Gastrocnemius medialis (tissue), 4 donors: ENCODE results near the gene TPBG. TPM values are rescaled to one million over a fixed set of nuclear protein-coding genes. Genes with fewer than 3 reads are reported as not detected.

Experiments
- ATAC-seq, 2 donors: fragments of 150-250 bp; one replicate each; pipeline ENCODE4 v1.9.1; 2016
- DNase-seq, 2 donors: peaks; one replicate each; pipeline ENCODE4 v3.0.0-alpha.2; 2019
- H3K27ac ChIP-seq, 4 donors: fragments of 200-600 bp; sonication (generic); 1 replicate in 1 of 4; 2 replicates in 3 of 4; pipeline ENCODE4 v1.5.1; 2016 to 2018; ENCODE audit warnings: mild to moderate bottlenecking in 2 of 4, moderate library complexity in 1 of 4
- H3K27me3 ChIP-seq, 3 donors: fragments of 200-600 bp; sonication (generic) in 2 of 3; 1 replicate in 1 of 3; 2 replicates in 2 of 3; pipeline versions ENCODE4 v1.5.1 to v1.6.0; 2016 to 2019; ENCODE audit warnings: mild to moderate bottlenecking in 1 of 3, moderate library complexity in 1 of 3
- H3K36me3 ChIP-seq, 2 donors: fragments of 200-600 bp; sonication (generic) in 1 of 2; one replicate each; pipeline ENCODE4 v1.5.1; 2017 to 2018
- H3K4me1 ChIP-seq, 2 donors: fragments of 200-600 bp; sonication (generic) in 1 of 2; one replicate each; pipeline ENCODE4 v1.5.1; 2016 to 2017; ENCODE audit warnings: mild to moderate bottlenecking in 2 of 2
- H3K4me3 ChIP-seq, 4 donors: fragments of 200-600 bp; sonication (generic) in 3 of 4; 1 replicate in 1 of 4; 2 replicates in 3 of 4; pipeline ENCODE4 v1.5.1; 2016 to 2019; ENCODE audit warnings: mild to moderate bottlenecking in 2 of 4
- H3K9me3 ChIP-seq, 3 donors: fragments of 200-600 bp; sonication (generic) in 2 of 3; 1 replicate in 1 of 3; 2 replicates in 2 of 3; pipeline ENCODE4 v1.5.1; 2016 to 2019
- POLR2A ChIP-seq, 2 donors: fragments of 450-650 bp; IDR thresholded peaks; one replicate each; pipeline ENCODE4 v1.6.1; 2017; ENCODE audit warnings: antibody characterized with exemption in 2 of 2, mild to moderate bottlenecking in 2 of 2, moderate library complexity in 2 of 2
- in situ Hi-C, 4 donors: fragments of 200-750 bp; cut with MboI; loops; one replicate each; pipeline versions ENCODE4 v1.15.0 to v1.8.0; 2017; ENCODE audit warnings: low sequenced_read_pairs in 4 of 4
- intact Hi-C: fragments of 100-400 bp; cut with DNase I; formaldehyde crosslinking; loops from one replicate; pipeline ENCODE4 v1.15.1; 2023; ENCODE audit warnings: low total_unique reads
- total RNA-seq, 4 donors: library from RNA; depleted of rRNA; stranded (reverse); fragments of >200 nt; gene quantifications; one replicate each; pipeline versions ENCODE4 v1.1.0 to v1.2.3, GENCODE V29; 2016
- TF ChIP-seq, protein P1 (sequence below), 5 experiments: fragments of 450-650 bp in 3 of 5; fragments of 200-600 bp in 2 of 5; sonication (generic) in 2 of 5; IDR thresholded peaks in 4 of 5; conservative IDR thresholded peaks in 1 of 5; 1 replicate in 4 of 5; 2 replicates in 1 of 5; pipeline ENCODE4 v1.5.1; 2016 to 2019; ENCODE audit warnings: antibody characterized with exemption in 5 of 5, mild to moderate bottlenecking in 3 of 5, moderate library complexity in 3 of 5

Gene TPBG
- total RNA-seq, 4 donors from 2014 or later = 2.5 to 6.4 (median 3.8) TPM

DNA sequence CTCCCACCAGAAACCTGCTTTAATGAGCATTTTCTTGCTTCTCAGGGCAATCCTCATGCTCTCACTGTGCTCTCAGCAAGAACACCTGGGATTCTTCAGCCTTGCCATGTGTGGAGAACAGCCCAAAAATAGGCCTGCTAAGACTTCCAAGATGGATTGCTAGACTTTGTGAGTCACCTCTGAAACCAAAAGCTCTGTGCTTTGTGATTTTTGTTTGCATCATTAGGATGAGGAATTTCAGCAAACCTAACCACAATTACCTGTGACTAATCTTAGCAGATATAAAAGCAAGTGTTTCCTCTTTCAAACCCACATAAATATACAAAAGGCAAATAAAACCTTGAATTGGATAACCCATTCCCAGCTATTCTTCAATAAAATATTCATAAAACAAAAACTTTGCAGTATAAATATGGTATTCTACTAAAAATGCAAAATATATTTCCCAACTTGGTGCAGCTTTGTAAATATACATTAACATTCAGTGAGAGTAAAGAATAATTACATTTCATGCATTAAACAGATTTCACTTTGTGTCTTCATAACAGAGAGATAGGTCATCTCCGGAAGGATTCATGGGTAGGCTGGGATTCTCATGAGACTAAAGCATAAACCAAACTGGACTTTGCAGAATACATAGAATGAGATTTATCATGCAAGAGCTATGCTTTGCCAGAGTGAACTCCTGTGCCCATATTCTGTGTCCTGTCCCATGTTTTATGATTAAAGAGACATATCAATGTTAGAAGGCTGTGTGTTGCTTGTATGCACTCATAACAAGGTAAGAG lies 33.5 kb downstream of the TPBG start:
- Histone ChIP-seq H3K27me3 (no peaks in the 10 kb centered on the region), H3K9me3 (no peaks in the 10 kb centered on the region), H3K4me3 (no peak overlapping the region), H3K27ac (no peak overlapping the region), H3K36me3 (no peaks in the 10 kb centered on the region), H3K4me1 (no peaks in the 10 kb centered on the region)
- intact Hi-C loops = no loop called here
- DNase-seq (no peak), ATAC-seq (no peak)
- in situ Hi-C loops = no loop called here
- TF ChIP-seq, protein P1, sequence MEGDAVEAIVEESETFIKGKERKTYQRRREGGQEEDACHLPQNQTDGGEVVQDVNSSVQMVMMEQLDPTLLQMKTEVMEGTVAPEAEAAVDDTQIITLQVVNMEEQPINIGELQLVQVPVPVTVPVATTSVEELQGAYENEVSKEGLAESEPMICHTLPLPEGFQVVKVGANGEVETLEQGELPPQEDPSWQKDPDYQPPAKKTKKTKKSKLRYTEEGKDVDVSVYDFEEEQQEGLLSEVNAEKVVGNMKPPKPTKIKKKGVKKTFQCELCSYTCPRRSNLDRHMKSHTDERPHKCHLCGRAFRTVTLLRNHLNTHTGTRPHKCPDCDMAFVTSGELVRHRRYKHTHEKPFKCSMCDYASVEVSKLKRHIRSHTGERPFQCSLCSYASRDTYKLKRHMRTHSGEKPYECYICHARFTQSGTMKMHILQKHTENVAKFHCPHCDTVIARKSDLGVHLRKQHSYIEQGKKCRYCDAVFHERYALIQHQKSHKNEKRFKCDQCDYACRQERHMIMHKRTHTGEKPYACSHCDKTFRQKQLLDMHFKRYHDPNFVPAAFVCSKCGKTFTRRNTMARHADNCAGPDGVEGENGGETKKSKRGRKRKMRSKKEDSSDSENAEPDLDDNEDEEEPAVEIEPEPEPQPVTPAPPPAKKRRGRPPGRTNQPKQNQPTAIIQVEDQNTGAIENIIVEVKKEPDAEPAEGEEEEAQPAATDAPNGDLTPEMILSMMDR (IDR thresholded peaks at IDR 0.05 in 4 of 5, conservative IDR thresholded peaks at IDR 0.05 in 1 of 5) = no peak
- TF ChIP-seq POLR2A (IDR thresholded peaks at IDR 0.05) = no peak

DNA sequence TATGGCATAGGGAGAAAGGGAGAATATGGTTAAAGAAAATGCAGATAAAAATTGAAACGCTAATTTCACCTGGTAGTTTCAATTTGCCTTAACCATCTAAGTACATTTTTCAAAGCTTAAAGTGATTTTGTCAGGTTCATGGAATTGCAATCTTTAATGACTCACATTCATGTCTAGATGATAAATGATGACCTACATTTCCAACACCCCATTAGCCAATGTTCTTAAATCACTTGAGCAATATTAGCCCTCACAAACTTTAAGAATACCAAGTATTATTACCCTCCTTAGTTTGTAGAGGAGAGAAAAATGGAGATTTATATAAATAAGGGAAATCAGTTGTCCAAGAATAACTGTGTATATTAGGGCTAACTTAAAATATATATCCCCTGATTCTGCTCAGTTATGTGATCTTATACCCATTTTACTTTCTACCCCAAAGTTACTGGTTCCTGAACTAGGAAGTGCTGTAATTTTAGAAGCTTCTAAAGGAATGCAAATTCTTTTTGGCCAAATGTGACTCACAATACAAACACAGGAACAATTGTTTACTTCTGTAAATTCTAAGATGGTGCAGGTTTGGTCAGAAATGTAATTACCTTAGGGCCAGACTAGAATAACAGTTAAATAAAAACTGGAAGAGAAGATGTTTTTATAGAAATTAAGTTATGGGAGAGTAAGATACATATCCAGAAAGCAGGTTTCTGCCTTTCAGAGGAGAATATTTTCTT lies 34.5 kb downstream of the TPBG start:
- ATAC-seq (no peak), DNase-seq (no peak)
- in situ Hi-C loops = no loop called here
- no peaks in the 10 kb centered on the region for H3K27me3 ChIP-seq
- TF ChIP-seq POLR2A (IDR thresholded peaks at IDR 0.05) = no peak
- TF ChIP-seq, protein P1 (IDR thresholded peaks at IDR 0.05 in 4 of 5, conservative IDR thresholded peaks at IDR 0.05 in 1 of 5) = no peak
- no peaks in the 10 kb centered on the region for H3K36me3 ChIP-seq
- H3K9me3 ChIP-seq = no peaks in the 10 kb centered on the region
- H3K4me3 ChIP-seq = no peak overlapping the region
- no peak overlapping the region for H3K27ac ChIP-seq
- H3K4me1 ChIP-seq = no peaks in the 10 kb centered on the region
- intact Hi-C loops = no loop called here

DNA sequence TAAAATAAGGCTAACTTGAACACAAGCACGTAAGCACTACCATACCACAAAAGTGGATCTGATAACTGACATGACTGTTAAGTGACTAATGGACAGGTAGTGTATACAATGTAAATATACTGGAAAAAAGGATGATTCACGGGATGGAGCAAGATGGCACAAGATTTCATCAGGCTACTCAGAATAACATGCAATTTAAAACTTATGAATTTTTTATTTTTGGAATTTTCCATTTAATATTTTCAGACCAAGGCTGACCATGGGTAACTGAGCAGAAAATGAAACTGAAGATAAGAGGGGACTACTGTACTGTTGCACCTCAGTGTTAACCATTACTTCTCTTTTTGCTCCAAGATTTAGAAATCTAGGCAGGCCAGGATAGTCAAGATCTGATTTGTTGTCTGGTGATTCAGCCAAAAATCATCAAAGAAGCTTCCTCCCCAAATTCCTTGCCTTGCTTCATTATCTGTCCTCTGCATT lies 45.4 kb downstream of the TPBG start:
- in situ Hi-C loops = no loop called here
- ATAC-seq = no peak
- Histone ChIP-seq H3K4me3 (no peak overlapping the region), H3K36me3 (no peaks in the 10 kb centered on the region), H3K4me1 (no peaks in the 10 kb centered on the region), H3K27ac (no peak overlapping the region), H3K9me3 (no peaks in the 10 kb centered on the region), H3K27me3 (no peaks in the 10 kb centered on the region)
- DNase-seq = no peak
- no peak for TF ChIP-seq POLR2A (IDR thresholded peaks at IDR 0.05)
- TF ChIP-seq, protein P1 (IDR thresholded peaks at IDR 0.05 in 4 of 5, conservative IDR thresholded peaks at IDR 0.05 in 1 of 5) = no peak
- intact Hi-C loops = no loop called here

DNA sequence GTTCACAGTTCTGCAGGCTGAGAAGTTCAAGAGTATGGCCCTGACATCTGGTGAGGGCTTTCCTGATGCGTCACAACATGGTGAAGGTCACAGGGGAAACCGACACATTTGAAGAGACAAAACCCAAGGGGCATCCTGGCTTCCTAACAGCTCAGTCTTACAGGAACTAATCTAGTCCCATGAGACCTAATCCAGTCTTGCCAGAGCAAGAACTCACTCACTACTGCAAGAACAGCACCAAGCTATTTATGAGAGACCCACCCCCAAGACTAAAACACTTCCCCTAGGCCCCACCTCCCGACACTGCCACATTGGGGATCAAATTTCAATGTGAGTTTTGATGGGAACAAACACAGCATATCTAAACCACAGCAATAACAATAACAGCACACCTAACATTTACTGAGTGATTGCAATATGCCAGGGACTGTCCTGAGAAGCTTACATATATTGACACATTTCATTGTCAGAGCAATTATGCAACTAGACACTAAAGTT lies 46.6 kb downstream of the TPBG start:
- intact Hi-C loops (no loop called here), in situ Hi-C loops (no loop called here)
- no peak for ATAC-seq
- no peak for TF ChIP-seq POLR2A (IDR thresholded peaks at IDR 0.05)
- TF ChIP-seq, protein P1 (IDR thresholded peaks at IDR 0.05 in 4 of 5, conservative IDR thresholded peaks at IDR 0.05 in 1 of 5) = no peak
- H3K36me3 ChIP-seq = no peaks in the 10 kb centered on the region
- H3K27me3 ChIP-seq = no peaks in the 10 kb centered on the region
- no peak overlapping the region for H3K4me3 ChIP-seq
- DNase-seq = no peak
- no peaks in the 10 kb centered on the region for H3K9me3 ChIP-seq
- no peaks in the 10 kb centered on the region for H3K4me1 ChIP-seq
- H3K27ac ChIP-seq = no peak overlapping the region
